Head of caudate nucleus (tissue), 42 donors: ENCODE results near the gene PDGFA.

Experiments used
- DNase-seq, 42 donors: peaks; one replicate each; pipeline versions ENCODE4 v3.0.0 to v3.0.0-alpha.2; 2020 to 2021; ENCODE audit warnings: mixed read lengths in 7 of 42
- intact Hi-C: fragments of 100-400 bp; cut with DNase I; formaldehyde crosslinking; loops from one replicate; pipeline ENCODE4 v1.15.0; 2022

Gene PDGFA

DNA sequence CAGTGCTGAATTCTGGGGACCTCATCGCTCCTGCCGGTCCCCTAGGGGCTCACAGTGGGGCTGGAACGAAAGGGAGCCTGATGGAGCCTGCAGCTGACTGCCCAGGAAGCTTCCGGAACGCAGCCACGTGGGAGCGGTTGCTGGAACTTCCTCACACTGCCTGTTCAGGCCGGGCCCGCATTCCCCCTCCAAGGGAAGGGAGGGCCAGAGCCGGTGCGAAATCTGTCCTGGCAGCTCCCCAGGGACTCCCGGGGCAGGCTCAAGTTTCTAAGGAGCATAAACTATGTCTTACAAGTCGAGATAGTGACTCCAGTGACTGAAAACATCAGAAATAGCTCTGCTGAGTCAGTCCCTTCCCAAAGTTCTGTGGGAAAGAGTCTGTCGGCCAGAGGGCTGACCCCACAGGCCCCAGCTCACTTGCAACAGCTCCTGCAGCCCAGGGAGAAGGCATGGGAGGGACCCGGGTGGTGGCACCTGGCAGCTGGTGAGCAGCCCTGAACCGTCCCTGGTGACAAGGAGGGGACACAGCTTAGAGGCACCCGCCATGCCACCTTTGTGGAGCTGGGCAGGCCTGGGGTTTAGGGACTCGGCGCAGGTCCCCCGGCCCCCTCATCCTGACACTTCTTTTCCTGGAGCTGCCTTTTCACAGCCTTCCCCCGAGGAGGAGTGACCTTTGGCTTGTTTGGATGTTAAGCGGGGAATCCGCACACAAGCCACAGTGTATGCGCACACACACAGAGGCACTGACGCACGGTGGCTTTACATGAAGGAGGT lies 47.6 kb downstream of the PDGFA start:
- peak in 22 of 42 donors; percentile 8 to 64 (median 33) for DNase-seq
- intact Hi-C loops, result no loop called here

DNA sequence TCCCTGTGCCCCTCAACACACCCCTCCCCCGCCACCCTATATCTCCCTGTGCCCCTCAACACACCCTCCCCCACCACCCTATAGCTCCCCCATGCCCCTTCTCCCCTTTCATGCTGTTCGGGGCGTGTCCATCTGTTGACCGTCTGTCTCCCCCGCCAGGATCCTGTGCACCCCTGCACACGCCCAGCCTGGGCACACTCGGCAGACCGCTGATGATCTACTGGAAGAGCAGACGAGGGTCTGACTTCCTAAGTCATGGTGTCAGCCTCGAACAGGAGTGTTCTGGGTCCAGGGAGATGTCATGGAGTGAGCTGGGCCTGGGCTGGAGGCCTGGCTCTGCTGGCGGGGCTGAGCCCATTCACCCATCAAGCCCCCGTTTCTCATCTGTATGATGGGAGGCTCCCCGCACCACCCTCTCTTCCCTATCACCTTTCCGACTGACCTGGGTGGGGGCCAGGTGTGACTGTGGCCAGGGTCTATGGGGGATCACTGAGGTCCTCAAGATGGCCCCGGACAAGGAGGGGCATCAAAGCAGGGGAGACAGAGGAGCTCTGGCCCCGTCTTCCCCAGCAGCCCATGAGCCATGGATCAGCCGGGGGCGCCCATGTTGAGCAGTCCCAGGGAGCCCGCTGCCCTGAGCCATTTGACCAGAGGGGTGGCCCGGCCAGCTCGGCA lies 48.3 kb downstream of the PDGFA start:
- intact Hi-C loops, result no loop called here
- DNase-seq, result peak in 5 of 42 donors; percentile 1 to 16 (median 6)

GRCh38 chr7:469563-469961 lies 50.1 kb downstream of the PDGFA start:
- DNase-seq, result peak in 12 of 42 donors; percentile 0 to 34 (median 9)
- intact Hi-C loops, result no loop called here

DNA sequence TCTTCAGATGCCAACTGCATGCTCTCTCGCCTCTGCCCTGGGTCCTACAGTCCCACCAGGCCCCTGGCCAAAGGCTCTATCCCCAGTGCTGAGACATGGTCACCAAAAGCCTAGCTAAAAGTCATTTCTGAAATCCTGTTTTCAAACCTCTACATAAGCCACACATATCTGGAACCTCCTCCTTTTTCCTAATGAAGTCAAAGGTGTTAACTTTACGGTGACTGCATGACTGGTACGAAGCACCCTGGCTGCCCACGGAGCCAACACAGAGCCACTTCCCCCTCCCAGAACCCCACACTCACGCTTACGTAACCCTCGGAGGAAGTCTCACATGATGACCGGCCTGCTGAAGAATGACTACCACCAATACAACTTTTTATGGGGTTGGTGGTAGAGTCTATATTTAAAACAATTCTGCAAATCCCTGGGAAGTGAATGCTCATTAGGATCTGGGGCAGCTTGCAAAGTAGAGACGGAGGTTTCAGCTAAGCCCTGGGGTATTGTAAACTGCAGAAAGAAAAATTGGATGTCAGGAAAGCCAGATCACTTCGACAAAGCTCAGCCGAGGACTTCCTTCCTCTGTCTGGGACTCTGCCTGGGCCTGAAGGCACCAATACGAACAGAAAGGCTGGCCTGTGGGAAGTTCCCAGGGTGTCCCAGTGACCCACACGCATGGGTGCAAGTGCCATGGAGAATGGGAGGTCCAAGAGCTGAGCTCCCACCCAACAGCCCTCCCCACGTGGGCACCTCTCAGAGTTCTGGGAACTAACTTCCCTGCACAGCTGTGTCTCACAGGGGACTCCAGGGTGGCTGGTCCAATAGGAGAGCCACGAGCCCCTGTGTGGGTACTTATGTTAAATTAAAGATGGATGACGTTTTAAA lies 50.7 kb downstream of the PDGFA start:
- intact Hi-C loops, result no loop called here
- peak in 12 of 42 donors; percentile 1 to 37 (median 16) for DNase-seq

GRCh38 chr7:467856-468545 lies 51.6 kb downstream of the PDGFA start:
- DNase-seq, result peak in 5 of 42 donors; percentile 0 to 9 (median 1)
- intact Hi-C loops, result no loop called here

- intact Hi-C loops, result no loop called here
- peak in 5 of 42 donors; percentile 0 to 6 (median 3) for DNase-seq
Observed at GRCh38 chr7:467393-467828, 52.2 kb downstream of the PDGFA start.

DNA sequence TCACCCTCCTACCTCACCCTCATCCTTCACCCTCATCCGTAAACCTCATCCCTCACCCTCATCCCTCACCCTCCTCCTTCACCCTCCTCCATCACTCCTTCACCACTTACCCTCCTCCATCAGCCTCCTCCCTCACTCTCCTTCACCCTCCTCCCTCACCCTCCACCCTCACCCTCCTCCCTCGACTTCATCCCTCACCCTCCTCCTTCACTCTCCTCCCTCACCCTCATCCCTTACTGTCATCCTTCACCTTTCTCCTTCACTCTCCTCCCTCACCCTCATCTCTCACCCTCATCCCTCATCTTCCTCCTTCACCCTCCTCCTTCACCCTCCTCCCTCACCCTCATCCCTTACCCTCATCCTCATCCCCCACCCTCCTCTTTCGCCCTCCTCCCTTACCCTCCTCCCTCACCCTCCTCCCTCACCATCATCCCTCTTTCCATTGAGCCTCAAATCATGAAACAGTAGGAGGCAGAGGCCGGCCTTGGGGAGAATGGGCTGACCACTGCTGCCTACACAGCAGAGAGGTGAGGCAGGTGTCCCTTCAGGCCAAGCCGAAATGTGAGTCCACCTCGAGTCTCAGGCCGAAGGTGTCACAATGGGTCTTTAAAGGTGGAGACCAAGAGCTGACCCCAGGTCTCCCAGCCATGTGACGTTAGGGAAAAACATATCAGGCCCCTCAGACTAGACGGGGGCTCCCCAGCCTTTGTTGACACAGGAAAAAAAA lies 53.0 kb downstream of the PDGFA start:
- peak in 10 of 42 donors; percentile 1 to 28 (median 6) for DNase-seq
- intact Hi-C loops, result no loop called here

DNA sequence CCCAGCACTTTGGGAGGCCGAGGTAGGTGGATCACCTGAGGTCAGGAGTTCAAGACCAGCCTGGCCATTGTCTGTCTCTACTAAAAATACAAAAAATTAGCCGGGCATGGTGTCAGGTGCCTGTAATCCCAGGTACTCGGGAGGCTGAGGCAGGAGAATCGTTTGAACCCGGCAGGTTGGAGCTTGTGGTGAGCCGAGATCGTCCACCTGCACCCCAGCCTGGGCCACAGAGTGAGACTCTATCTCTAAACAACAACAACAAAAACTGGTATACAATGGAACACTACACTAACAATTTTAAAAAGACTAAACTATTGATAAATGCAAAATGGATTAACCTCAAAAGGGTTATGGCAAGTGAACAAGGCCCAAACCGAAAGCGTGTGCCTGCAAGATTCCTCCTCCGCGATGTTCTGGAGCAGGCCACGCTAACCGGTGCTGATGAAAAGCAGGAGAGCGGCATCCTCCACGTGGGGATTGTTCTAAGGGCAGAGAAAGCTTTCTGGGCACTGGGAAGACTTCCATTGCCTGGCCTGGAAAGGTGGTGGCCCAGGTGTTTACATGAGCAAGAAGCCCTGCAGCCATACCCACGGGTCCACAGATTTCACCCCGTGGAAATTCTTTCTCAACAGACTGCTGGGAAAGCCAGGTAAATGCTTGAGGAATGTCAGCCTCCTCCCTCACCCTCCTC lies 53.8 kb downstream of the PDGFA start:
- intact Hi-C loops, result no loop called here
- DNase-seq, result peak in 12 of 42 donors; percentile 0 to 29 (median 10)

- peak in 15 of 42 donors; percentile 1 to 42 (median 16) for DNase-seq
- intact Hi-C loops, result no loop called here
Observed at GRCh38 chr7:464454-465401, 54.9 kb downstream of the PDGFA start.

DNA sequence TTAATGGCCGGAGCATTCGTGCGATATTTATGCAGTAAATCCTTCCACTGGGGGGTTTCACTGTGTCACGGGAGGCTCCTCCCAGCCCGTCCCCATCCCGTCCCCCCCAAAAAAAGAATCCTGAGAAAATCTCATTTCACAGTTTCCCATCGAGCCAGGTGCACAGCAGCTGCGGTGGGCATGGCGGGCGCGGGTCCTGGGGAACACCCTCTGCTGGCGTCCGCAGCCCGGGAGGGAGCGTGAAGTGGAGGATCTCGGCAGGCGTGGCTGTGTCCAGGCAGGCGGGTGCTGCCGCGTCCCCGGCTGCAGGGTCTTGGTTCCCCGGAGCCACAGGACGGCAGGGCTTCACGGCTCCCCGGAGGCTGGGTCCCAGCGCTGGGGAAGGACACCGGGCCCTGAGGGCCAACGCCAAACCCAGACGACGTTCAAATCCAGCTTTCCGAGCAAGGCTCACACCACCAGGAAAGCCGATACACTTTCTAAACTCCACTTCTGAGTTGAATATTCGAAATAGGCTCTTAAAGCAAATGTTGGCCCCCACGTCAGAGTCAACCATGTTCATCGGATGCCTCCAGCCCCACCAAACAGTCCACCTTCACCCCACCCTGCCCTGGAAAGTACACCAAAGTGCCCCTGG lies 55.7 kb downstream of the PDGFA start:
- peak in 11 of 42 donors; percentile 1 to 44 (median 13) for DNase-seq
- intact Hi-C loops, result no loop called here

DNA sequence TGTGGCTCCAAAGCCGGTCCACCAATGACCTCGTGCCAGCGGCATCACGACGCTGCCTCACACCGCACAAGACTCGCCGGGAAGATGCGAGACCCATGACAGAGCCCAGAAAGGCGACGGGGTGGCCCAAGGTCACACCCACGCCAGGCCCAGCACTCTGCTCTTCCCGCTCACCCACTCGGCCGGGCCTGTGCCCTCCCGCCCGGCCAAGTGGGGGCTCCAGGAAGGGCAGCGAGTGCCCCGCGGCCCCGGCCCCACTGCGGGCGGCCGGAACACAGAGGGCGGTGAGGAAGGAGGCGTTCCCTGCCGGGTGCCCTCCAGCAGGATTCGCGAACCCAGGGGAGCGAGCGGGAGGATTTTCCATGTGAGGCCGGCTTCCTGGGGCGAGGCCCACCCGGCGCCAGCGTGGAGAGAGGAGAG lies 56.3 kb downstream of the PDGFA start:
- peak in 8 of 42 donors; percentile 2 to 40 (median 12) for DNase-seq
- intact Hi-C loops, result no loop called here

DNA sequence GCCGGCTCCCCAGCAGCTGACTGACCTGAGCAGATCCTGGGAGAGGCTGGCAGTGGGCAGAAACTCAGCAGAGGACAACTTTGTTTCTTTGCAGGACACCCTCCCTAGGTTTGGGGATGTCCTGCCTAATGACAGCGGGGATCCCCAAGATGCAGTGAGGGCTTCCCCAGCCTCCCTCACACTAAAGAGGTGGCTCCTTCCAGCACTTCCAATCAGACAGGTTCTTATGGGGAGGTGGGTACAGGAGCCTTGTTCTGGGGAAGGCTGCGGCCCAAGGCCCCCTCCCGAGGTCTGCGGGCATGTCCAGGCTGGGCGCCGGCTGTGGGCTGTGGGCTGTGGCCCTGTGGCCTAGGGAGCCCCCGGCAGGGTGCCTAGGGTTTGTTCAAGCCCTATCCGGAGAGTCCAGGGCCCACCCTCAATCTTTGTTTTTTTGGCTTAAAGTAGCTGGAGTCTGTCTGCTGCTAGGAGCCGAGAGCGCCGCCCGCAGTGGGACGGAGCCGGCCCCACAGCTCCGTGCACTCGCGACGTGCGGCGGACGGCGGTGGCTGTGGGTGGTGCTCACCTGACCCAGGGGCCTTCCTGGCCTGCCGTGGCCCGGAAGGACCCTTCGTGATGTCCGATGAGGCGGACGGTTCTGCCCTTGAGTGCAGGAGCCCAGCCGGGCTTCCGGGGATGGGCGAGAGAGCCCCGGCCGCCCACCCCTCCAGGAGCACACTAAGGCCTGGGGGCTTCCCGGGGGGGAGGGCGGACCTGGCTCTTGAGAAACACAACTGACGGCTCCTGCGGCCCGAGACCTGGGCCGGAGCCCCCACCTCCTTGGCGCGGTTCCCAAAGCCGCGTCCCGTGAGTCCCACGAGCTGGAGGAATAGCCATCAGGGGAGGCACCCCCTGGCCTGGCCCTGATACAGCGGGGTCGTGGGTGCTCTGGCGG lies 57.2 kb downstream of the PDGFA start:
- DNase-seq, result peak in 8 of 42 donors; percentile 2 to 40 (median 14)

GRCh38 chr7:461453-462172 lies 58.0 kb downstream of the PDGFA start:
- intact Hi-C loops, result no loop called here
- peak in 3 of 42 donors; percentile 5 to 41 (median 20) for DNase-seq

More for the DNA sequence above, 57.2 kb downstream of the PDGFA start:
- intact Hi-C loops, result no loop called here

DNA sequence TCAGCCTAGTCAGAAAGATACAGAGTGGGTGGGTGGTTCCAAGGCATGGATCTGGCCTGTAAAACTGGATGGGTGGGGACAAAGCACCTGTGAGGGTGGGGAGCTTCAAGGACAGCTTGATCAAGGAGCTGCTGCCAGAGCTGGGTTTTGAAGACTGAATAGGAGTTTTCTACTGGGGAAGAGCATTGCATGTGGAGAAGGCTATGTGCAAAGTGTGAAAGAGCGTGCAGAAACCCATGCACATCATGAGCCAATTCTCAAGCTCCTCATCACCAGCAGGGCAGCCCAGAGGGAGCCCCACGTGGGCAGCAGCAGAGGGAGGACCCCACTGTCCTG lies 58.6 kb downstream of the PDGFA start:
- DNase-seq, result no peak
- intact Hi-C loops, result no loop called here
